Psoas muscle (tissue), 8 donors: Measurements from ENCODE around the gene BNC2. TPM values are rescaled to one million over a fixed set of nuclear protein-coding genes. Genes with fewer than 3 reads are reported as not detected.

Experiments used
- ATAC-seq, 4 donors: fragments of 200-7000 bp; cut with Tn5 transposase; one replicate each; pipeline ENCODE4 v1.9.1; 2020; ENCODE audit warnings: moderate library complexity in 3 of 4, mild to moderate bottlenecking in 2 of 4
- DNase-seq, 2 donors: peaks; one replicate each; pipeline ENCODE4 v3.0.0-alpha.2; 2020
- H3K27ac ChIP-seq: fragments of 200-600 bp; one replicate; pipeline ENCODE4 v1.8.0; 2022
- H3K27me3 ChIP-seq, 3 donors: fragments of 200-600 bp in 1 of 3; one replicate each; pipeline versions ENCODE4 v1.6.1 to v1.8.0; 2013 to 2022; ENCODE audit warnings: low read length in 2 of 3, mild to moderate bottlenecking in 2 of 3, moderate library complexity in 1 of 3; ENCODE audit not compliant: insufficient read depth in 3 of 3
- H3K36me3 ChIP-seq, 2 donors: fragments of 200-600 bp in 1 of 2; one replicate each; pipeline versions ENCODE4 v1.6.1 to v1.8.0; 2013 to 2022; ENCODE audit warnings: low read depth in 1 of 2, mild to moderate bottlenecking in 1 of 2, moderate library complexity in 1 of 2; ENCODE audit not compliant: insufficient read depth in 1 of 2
- H3K4me1 ChIP-seq: fragments of 200-600 bp; one replicate; pipeline ENCODE4 v1.8.0; 2022
- H3K4me3 ChIP-seq: fragments of 200-600 bp; one replicate; pipeline ENCODE4 v1.8.0; 2022; ENCODE audit warnings: mild to moderate bottlenecking
- H3K9me3 ChIP-seq: fragments of 200-600 bp; one replicate; pipeline ENCODE4 v1.8.0; 2022
- WGBS, 3 donors: extraction: QIAGEN DNeasy Blood & Tissue Kit; methylation state at CpG; one replicate each; pipeline versions ENCODE4 v1.1.6 to v1.1.7; 2013; 5-methylcytosine and 5-hydroxymethylcytosine counted together
- intact Hi-C, 2 donors: fragments of 100-400 bp; cut with DNase I; formaldehyde crosslinking; loops; one replicate each; pipeline versions ENCODE4 v1.11.0 to v1.14.2; 2022
- polyA plus RNA-seq, 3 donors: library from polyadenylated mRNA; stranded (reverse); fragments of 200-250 nt; gene quantifications; one replicate each; pipeline ENCODE4 v1.2.3, GENCODE V29; 2013
- total RNA-seq, 4 donors: library from RNA; stranded (reverse); fragmentation: NEBNext Ultra II Directional in 2 of 4; extraction: Animal tissue kit (Norgen Biotek cat#: 25700) in 2 of 4; gene quantifications; one replicate each; pipeline versions ENCODE4 v1.2.1 to v1.2.4, GENCODE V29; 2021 to 2023
- TF ChIP-seq, protein P1 (sequence below): fragments of 200-600 bp; IDR thresholded peaks from one replicate; pipeline ENCODE4 v1.8.0; 2022; ENCODE audit warnings: antibody characterized with exemption
- donor health status: healthy with polysubstance abuse.
- donor health status: DM: no; HTN: no; CAD: no; lungs with moderate emphysema.
- donor health status: Bipolar disorder and iron deficiency.
- donor health status: healthy.
- donor health status: DM: yes; HTN: yes; CAD: no.
- donor health status: DM: no; HTN: no; CAD: no.
- donor health status: DM: no; HTN: no; CAD: no.
- donor health status: DM: yes; HTN: yes; CAD: no.

BNC2 gene
- total and polyA plus RNA-seq, 7 donors, result 1.3 to 168 (median 44.1) TPM

- no peaks in the 10 kb centered on the region for H3K36me3 ChIP-seq
- DNase-seq (no peak), ATAC-seq (no peak)
- TF ChIP-seq, protein P1, sequence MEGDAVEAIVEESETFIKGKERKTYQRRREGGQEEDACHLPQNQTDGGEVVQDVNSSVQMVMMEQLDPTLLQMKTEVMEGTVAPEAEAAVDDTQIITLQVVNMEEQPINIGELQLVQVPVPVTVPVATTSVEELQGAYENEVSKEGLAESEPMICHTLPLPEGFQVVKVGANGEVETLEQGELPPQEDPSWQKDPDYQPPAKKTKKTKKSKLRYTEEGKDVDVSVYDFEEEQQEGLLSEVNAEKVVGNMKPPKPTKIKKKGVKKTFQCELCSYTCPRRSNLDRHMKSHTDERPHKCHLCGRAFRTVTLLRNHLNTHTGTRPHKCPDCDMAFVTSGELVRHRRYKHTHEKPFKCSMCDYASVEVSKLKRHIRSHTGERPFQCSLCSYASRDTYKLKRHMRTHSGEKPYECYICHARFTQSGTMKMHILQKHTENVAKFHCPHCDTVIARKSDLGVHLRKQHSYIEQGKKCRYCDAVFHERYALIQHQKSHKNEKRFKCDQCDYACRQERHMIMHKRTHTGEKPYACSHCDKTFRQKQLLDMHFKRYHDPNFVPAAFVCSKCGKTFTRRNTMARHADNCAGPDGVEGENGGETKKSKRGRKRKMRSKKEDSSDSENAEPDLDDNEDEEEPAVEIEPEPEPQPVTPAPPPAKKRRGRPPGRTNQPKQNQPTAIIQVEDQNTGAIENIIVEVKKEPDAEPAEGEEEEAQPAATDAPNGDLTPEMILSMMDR, result no peak
- no peaks in the 10 kb centered on the region for H3K27me3 ChIP-seq
- no peaks in the 10 kb centered on the region for H3K9me3 ChIP-seq
- no peak overlapping the region for H3K27ac ChIP-seq
- peaks cover 23% of the 10 kb centered on the region for H3K4me1 ChIP-seq
- H3K4me3 ChIP-seq, result no peak overlapping the region
- intact Hi-C loops, result no loop called here
These were observed 251.1 kb downstream of the BNC2 start for GRCh38 chr9:16619402-16619801.

GRCh38 chr9:16618524-16618923 is 251.9 kb downstream of the BNC2 start:
- no peak for DNase-seq
- no peak overlapping the region for H3K4me3 ChIP-seq
- WGBS, 3 donors, result 63 to 67% (median 65%) methylated on average over 3 of the region's 3 CpGs
- no peak overlapping the region for H3K27ac ChIP-seq
- peaks cover 17% of the 10 kb centered on the region for H3K4me1 ChIP-seq
- no peaks in the 10 kb centered on the region for H3K36me3 ChIP-seq
- H3K27me3 ChIP-seq, result no peaks in the 10 kb centered on the region
- ATAC-seq, result no peak
- H3K9me3 ChIP-seq, result no peaks in the 10 kb centered on the region
- TF ChIP-seq, protein P1, result no peak
- intact Hi-C loops, result no loop called here

GRCh38 chr9:16616686-16617085 is 253.8 kb downstream of the BNC2 start:
- Histone ChIP-seq H3K4me1 (peaks cover 13% of the 10 kb centered on the region), H3K4me3 (no peak overlapping the region), H3K27me3 (no peaks in the 10 kb centered on the region), H3K36me3 (no peaks in the 10 kb centered on the region), H3K9me3 (no peaks in the 10 kb centered on the region), H3K27ac (no peak overlapping the region)
- intact Hi-C loops, result no loop called here
- DNase-seq (no peak), ATAC-seq (no peak)
- WGBS, 3 donors, result 64 to 93% (median 82%) methylated on average over 2 of the region's 2 CpGs
- TF ChIP-seq, protein P1, result no peak

- 85 to 91% (median 90%) methylated on average over 4 of the region's 4 CpGs for WGBS, 3 donors
- Histone ChIP-seq H3K27ac (no peak overlapping the region), H3K9me3 (no peaks in the 10 kb centered on the region), H3K36me3 (no peaks in the 10 kb centered on the region), H3K4me3 (no peak overlapping the region), H3K4me1 (peaks cover 8% of the 10 kb centered on the region), H3K27me3 (no peaks in the 10 kb centered on the region)
- ATAC-seq (no peak), DNase-seq (no peak)
- intact Hi-C loops, result no loop called here
- TF ChIP-seq, protein P1, result no peak
These were observed 255.0 kb downstream of the BNC2 start for GRCh38 chr9:16615451-16615850.

- DNase-seq (no peak), ATAC-seq (no peak)
- Histone ChIP-seq H3K4me3 (no peak overlapping the region), H3K27me3 (no peaks in the 10 kb centered on the region), H3K4me1 (no peaks in the 10 kb centered on the region), H3K27ac (no peak overlapping the region), H3K36me3 (no peaks in the 10 kb centered on the region), H3K9me3 (no peaks in the 10 kb centered on the region)
- TF ChIP-seq, protein P1, result no peak
- 31 to 36% (median 35%) methylated on average over 3 of the region's 3 CpGs for WGBS, 3 donors
- intact Hi-C loops, result no loop called here
These were observed 256.9 kb downstream of the BNC2 start for GRCh38 chr9:16613605-16614004.
